Mesenchymal stem cell (in vitro differentiated cells and primary cell): ENCODE results near the gene NBEAL1.
"Not testable (repeated sequence)": the region's sequence is repeated elsewhere in the genome, so short reads cannot be mapped to it uniquely, and the experiment has no call there.

ENCODE experiments used
- DNase-seq: peaks from one replicate; pipeline ENCODE4 v3.0.0-alpha.2; 2013
- H2AFZ ChIP-seq: one replicate; pipeline ENCODE4 v1.6.1; 2013; ENCODE audit warnings: low read depth, mild to moderate bottlenecking, control low read depth, inconsistent platforms, low read length, moderate library complexity
- H2AK5ac ChIP-seq: 2 replicates; pipeline ENCODE4 v1.6.1; 2013; ENCODE audit warnings: low read length, moderate library complexity, mild to moderate bottlenecking, inconsistent platforms; ENCODE audit not compliant: severe bottlenecking
- H2BK120ac ChIP-seq: one replicate; pipeline ENCODE4 v1.6.1; 2013; ENCODE audit warnings: low read depth, mild to moderate bottlenecking, inconsistent platforms, low read length, moderate library complexity
- H2BK12ac ChIP-seq, 2 experiments: one replicate each; pipeline ENCODE4 v1.6.1; 2013; ENCODE audit warnings: inconsistent platforms in 2 of 2, low read length in 2 of 2, mild to moderate bottlenecking in 2 of 2, moderate library complexity in 2 of 2, control low read depth in 1 of 2
- H2BK15ac ChIP-seq: one replicate; pipeline ENCODE4 v1.6.1; 2013; ENCODE audit warnings: mild to moderate bottlenecking, low read depth, inconsistent platforms; ENCODE audit not compliant: poor library complexity, severe bottlenecking
- H2BK5ac ChIP-seq: 2 replicates; pipeline ENCODE4 v1.6.1; 2013; ENCODE audit warnings: low read depth, mild to moderate bottlenecking, low read length, control low read depth, inconsistent platforms; ENCODE audit not compliant: poor library complexity, severe bottlenecking
- H3K14ac ChIP-seq, 2 experiments: one replicate each; pipeline ENCODE4 v1.6.1; 2013; ENCODE audit warnings: inconsistent platforms in 2 of 2, low read length in 2 of 2, control low read depth in 1 of 2, mild to moderate bottlenecking in 1 of 2, moderate library complexity in 1 of 2
- H3K18ac ChIP-seq, 2 experiments: one replicate each; pipeline ENCODE4 v1.6.1; 2013; ENCODE audit warnings: inconsistent platforms in 2 of 2, low read length in 2 of 2, control low read depth in 1 of 2, low read depth in 1 of 2, mild to moderate bottlenecking in 1 of 2
- H3K23ac ChIP-seq, 2 experiments: one replicate each; pipeline ENCODE4 v1.6.1; 2013; ENCODE audit warnings: inconsistent platforms in 2 of 2, low read length in 2 of 2, mild to moderate bottlenecking in 2 of 2, moderate library complexity in 2 of 2, control low read depth in 1 of 2
- H3K27ac ChIP-seq: 2 replicates; pipeline ENCODE4 v1.5.1; 2013; ENCODE audit warnings: mild to moderate bottlenecking, moderate library complexity, low read length, control low read depth, inconsistent platforms; ENCODE audit not compliant: poor library complexity, severe bottlenecking
- H3K27me3 ChIP-seq, 2 experiments: 2 replicates each; pipeline versions ENCODE4 v1.6.1 to v1.7.0; 2013; ENCODE audit warnings: low read length in 2 of 2, mild to moderate bottlenecking in 2 of 2, moderate library complexity in 2 of 2, control low read depth in 1 of 2, inconsistent platforms in 1 of 2; ENCODE audit not compliant: control insufficient read depth in 1 of 2, insufficient read depth in 1 of 2
- H3K36me3 ChIP-seq, 2 experiments: 2 replicates each; pipeline versions ENCODE4 v1.6.1 to v1.7.0; 2013; ENCODE audit warnings: low read length in 2 of 2, control low read depth in 1 of 2, inconsistent platforms in 1 of 2, low read depth in 1 of 2, mild to moderate bottlenecking in 1 of 2; ENCODE audit not compliant: insufficient read depth in 2 of 2, control insufficient read depth in 1 of 2
- H3K4ac ChIP-seq, 2 experiments: one replicate each; pipeline ENCODE4 v1.6.1; 2013; ENCODE audit warnings: inconsistent platforms in 2 of 2, low read length in 2 of 2, mild to moderate bottlenecking in 2 of 2, moderate library complexity in 2 of 2, control low read depth in 1 of 2, low read depth in 1 of 2
- H3K4me1 ChIP-seq: 2 replicates; pipeline ENCODE4 v1.6.1; 2013; ENCODE audit warnings: low read depth, low read length, control low read depth; ENCODE audit not compliant: control insufficient read depth, insufficient read depth
- H3K4me2 ChIP-seq: 2 replicates; pipeline ENCODE4 v1.6.1; 2013; ENCODE audit warnings: low read length, mild to moderate bottlenecking, inconsistent platforms; ENCODE audit not compliant: poor library complexity, severe bottlenecking
- H3K4me3 ChIP-seq, 2 experiments: 2 replicates each; pipeline versions ENCODE4 v1.5.1 to v1.7.0; 2013; ENCODE audit warnings: low read length in 2 of 2, mild to moderate bottlenecking in 2 of 2, control low read depth in 1 of 2, low read depth in 1 of 2; ENCODE audit not compliant: insufficient read depth in 1 of 2
- H3K79me1 ChIP-seq: replicated peaks from 2 replicates; pipeline ENCODE4 v1.6.1; 2013; ENCODE audit warnings: mild to moderate bottlenecking, control low read depth, low read length, inconsistent platforms; ENCODE audit not compliant: poor library complexity, severe bottlenecking
- H3K9ac ChIP-seq: 2 replicates; pipeline ENCODE4 v1.7.0; 2013; ENCODE audit warnings: mild to moderate bottlenecking, low read length, moderate library complexity
- H3K9me3 ChIP-seq: 2 replicates; pipeline ENCODE4 v1.7.0; 2013; ENCODE audit warnings: mild to moderate bottlenecking, low read length; ENCODE audit not compliant: control insufficient read depth
- H4K8ac ChIP-seq: one replicate; pipeline ENCODE4 v1.6.1; 2013; ENCODE audit warnings: inconsistent platforms, mild to moderate bottlenecking, low read length, moderate library complexity
- H4K91ac ChIP-seq: one replicate; pipeline ENCODE4 v1.6.1; 2013; ENCODE audit warnings: mild to moderate bottlenecking, low read length, inconsistent platforms
- WGBS: methylation state at CpG from one replicate; pipeline ENCODE4 v1.1.7; 2013; ENCODE audit warnings: mixed read lengths; 5-methylcytosine and 5-hydroxymethylcytosine counted together

NBEAL1 gene

GRCh38 chr2:203110496-203110895 is 95.8 kb downstream of the NBEAL1 start:
- not testable (repeated sequence) for H3K14ac ChIP-seq, H3K23ac ChIP-seq, H2AFZ ChIP-seq, H3K27me3 ChIP-seq, H4K91ac ChIP-seq, H3K27ac ChIP-seq, H3K4me3 ChIP-seq, H3K4me2 ChIP-seq, H3K4me1 ChIP-seq, DNase-seq, H2AK5ac ChIP-seq, H3K79me1 ChIP-seq, H3K18ac ChIP-seq, H2BK15ac ChIP-seq, H2BK5ac ChIP-seq, H3K9me3 ChIP-seq, H2BK12ac ChIP-seq, H4K8ac ChIP-seq, H3K4ac ChIP-seq, H2BK120ac ChIP-seq, H3K9ac ChIP-seq
- H3K36me3 ChIP-seq = peaks cover 25 to 81% of the 10 kb centered on the region in 2 experiments
- WGBS = 100% methylated on average over 1 of the region's 4 CpGs

- Histone ChIP-seq H2BK120ac (no peak overlapping the region), H3K27ac (no peak overlapping the region), H3K9me3 (no peaks in the 10 kb centered on the region), H3K36me3 (peaks cover 25 to 82% of the 10 kb centered on the region in 2 experiments), H2BK12ac (no peak overlapping the region), H3K79me1 (peaks cover 9% of the 10 kb centered on the region), H2AK5ac (no peak overlapping the region), H3K9ac (no peak overlapping the region), H4K8ac (no peak overlapping the region), H3K23ac (no peak overlapping the region), H3K4me1 (no peaks in the 10 kb centered on the region), H2BK5ac (no peak overlapping the region), H2AFZ (no peak overlapping the region), H3K27me3 (no peaks in the 10 kb centered on the region), H4K91ac (no peak overlapping the region), H3K18ac (no peak overlapping the region), H3K14ac (no peak overlapping the region), H2BK15ac (no peak overlapping the region), H3K4me2 (no peak overlapping the region), H3K4me3 (no peak overlapping the region), H3K4ac (no peak overlapping the region)
- WGBS = no CpG with 5 or more reads among the region's 2 CpGs
- DNase-seq = no peak
These were observed 97.7 kb downstream of the NBEAL1 start for GRCh38 chr2:203112342-203112741.

- not testable (repeated sequence) for H3K23ac ChIP-seq, H4K8ac ChIP-seq, H3K4me1 ChIP-seq, DNase-seq, H3K14ac ChIP-seq, H3K27me3 ChIP-seq, H3K4ac ChIP-seq, H3K18ac ChIP-seq, H3K9me3 ChIP-seq, H2BK12ac ChIP-seq, H2AK5ac ChIP-seq, H4K91ac ChIP-seq, H2AFZ ChIP-seq, H3K27ac ChIP-seq, H2BK15ac ChIP-seq, H3K4me2 ChIP-seq, H2BK120ac ChIP-seq, H2BK5ac ChIP-seq, H3K9ac ChIP-seq, H3K79me1 ChIP-seq, H3K4me3 ChIP-seq
- WGBS = over 99% methylated on average over 6 of the region's 7 CpGs
- peaks cover 13 to 74% of the 10 kb centered on the region in 2 experiments for H3K36me3 ChIP-seq
These were observed 100.6 kb downstream of the NBEAL1 start for GRCh38 chr2:203115201-203115700.

- Histone ChIP-seq H2BK5ac (no peak overlapping the region), H2AK5ac (no peak overlapping the region), H3K18ac (no peak overlapping the region), H3K14ac (no peak overlapping the region), H2BK12ac (no peak overlapping the region), H2BK15ac (no peak overlapping the region), H3K36me3 (peaks cover 6 to 68% of the 10 kb centered on the region in 2 experiments), H3K4me2 (no peak overlapping the region), H2AFZ (no peak overlapping the region), H3K4me1 (no peaks in the 10 kb centered on the region), H4K91ac (no peak overlapping the region), H3K27ac (no peak overlapping the region), H3K79me1 (no peaks in the 10 kb centered on the region), H3K4me3 (no peak overlapping the region), H3K4ac (no peak overlapping the region), H3K9ac (no peak overlapping the region), H3K27me3 (no peaks in the 10 kb centered on the region), H4K8ac (no peak overlapping the region), H3K9me3 (no peaks in the 10 kb centered on the region), H2BK120ac (no peak overlapping the region), H3K23ac (no peak overlapping the region)
- DNase-seq = peak; percentile 8
- 100% methylated on average over 1 of the region's 1 CpG for WGBS
These were observed 107.8 kb downstream of the NBEAL1 start for GRCh38 chr2:203122317-203122986.
